ENCODE results near the gene CXCL14.

- no peak for TF ChIP-seq CTCF (IDR thresholded peaks at IDR 0.05)
- no peak for TF ChIP-seq POLR2A (IDR thresholded peaks at IDR 0.05)
Observed at GRCh38 chr5:135578685-135579341, at the start of gene CXCL14.
